Measurements from ENCODE around the gene GPC1.
A peak's percentile ranks its signal among the peaks of the same experiment; 100 is the strongest.
"Not testable (repeated sequence)": the region's sequence is repeated elsewhere in the genome, so short reads cannot be mapped to it uniquely, and the experiment has no call there.

GPC1 gene

GRCh38 chr2:240435457-240435947 lies at the start of gene GPC1:
Gene GPC1, plus strand, starts transcription at chr2:240435663. Its CDS starts 256 bp downstream, at chr2:240435919.
- DNase-seq, result peak; percentile 38 to 70

- DNase-seq, result no peak
Observed at GRCh38 chr2:240386326-240386725, 49.1 kb upstream of the GPC1 start.

GRCh38 chr2:240386743-240387142 lies 48.7 kb upstream of the GPC1 start:
- not testable (repeated sequence) for DNase-seq

GRCh38 chr2:240387325-240387668 lies 48.2 kb upstream of the GPC1 start:
- no peak for DNase-seq

GRCh38 chr2:240387669-240388358 lies 47.6 kb upstream of the GPC1 start:
- no peak for DNase-seq

GRCh38 chr2:240388471-240389301 lies 46.8 kb upstream of the GPC1 start:
- no peak for DNase-seq

GRCh38 chr2:240389302-240389805 lies 46.1 kb upstream of the GPC1 start:
- DNase-seq, result no peak

- DNase-seq, result no peak
Observed at GRCh38 chr2:240390091-240391073, 45.1 kb upstream of the GPC1 start.

GRCh38 chr2:240391111-240392051 lies 44.1 kb upstream of the GPC1 start:
- DNase-seq, result no peak

- DNase-seq, result no peak
Observed at GRCh38 chr2:240392084-240392947, 43.1 kb upstream of the GPC1 start.

- DNase-seq, result no peak
Observed at GRCh38 chr2:240392948-240393830, 42.3 kb upstream of the GPC1 start.

- no peak for DNase-seq
Observed at GRCh38 chr2:240393831-240394410, 41.5 kb upstream of the GPC1 start.

- DNase-seq, result no peak
Observed at GRCh38 chr2:240394549-240394948, 40.9 kb upstream of the GPC1 start.

- no peak for DNase-seq
Observed at GRCh38 chr2:240395448-240395847, 40.0 kb upstream of the GPC1 start.

GRCh38 chr2:240395896-240396622 lies 39.4 kb upstream of the GPC1 start:
- DNase-seq, result no peak

GRCh38 chr2:240396623-240397541 lies 38.6 kb upstream of the GPC1 start:
- no peak for DNase-seq

- no peak for DNase-seq
Observed at GRCh38 chr2:240397542-240397916, 37.9 kb upstream of the GPC1 start.

All from stimulated activated CD4-positive, alpha-beta T cell treated with anti-CD3 and anti-CD28 coated beads, Interleukin-2, amount 100 ng/mL, for 24 hours (primary cell).